Gastrocnemius medialis (tissue), 4 donors: ENCODE measurements around the gene NACAD.

Source experiments
- POLR2A ChIP-seq, 2 donors: fragments of 450-650 bp; IDR thresholded peaks; one replicate each; pipeline ENCODE4 v1.6.1; 2017; ENCODE audit warnings: antibody characterized with exemption in 2 of 2, mild to moderate bottlenecking in 2 of 2, moderate library complexity in 2 of 2
- TF ChIP-seq, protein P1 (sequence below), 5 experiments: fragments of 450-650 bp in 3 of 5; fragments of 200-600 bp in 2 of 5; sonication (generic) in 2 of 5; IDR thresholded peaks in 4 of 5; conservative IDR thresholded peaks in 1 of 5; 1 replicate in 4 of 5; 2 replicates in 1 of 5; pipeline ENCODE4 v1.5.1; 2016 to 2019; ENCODE audit warnings: antibody characterized with exemption in 5 of 5, mild to moderate bottlenecking in 3 of 5, moderate library complexity in 3 of 5

GRCh38 chr7:45089341-45089891 is 647 bp upstream of the NACAD start:
- TF ChIP-seq, protein P1, sequence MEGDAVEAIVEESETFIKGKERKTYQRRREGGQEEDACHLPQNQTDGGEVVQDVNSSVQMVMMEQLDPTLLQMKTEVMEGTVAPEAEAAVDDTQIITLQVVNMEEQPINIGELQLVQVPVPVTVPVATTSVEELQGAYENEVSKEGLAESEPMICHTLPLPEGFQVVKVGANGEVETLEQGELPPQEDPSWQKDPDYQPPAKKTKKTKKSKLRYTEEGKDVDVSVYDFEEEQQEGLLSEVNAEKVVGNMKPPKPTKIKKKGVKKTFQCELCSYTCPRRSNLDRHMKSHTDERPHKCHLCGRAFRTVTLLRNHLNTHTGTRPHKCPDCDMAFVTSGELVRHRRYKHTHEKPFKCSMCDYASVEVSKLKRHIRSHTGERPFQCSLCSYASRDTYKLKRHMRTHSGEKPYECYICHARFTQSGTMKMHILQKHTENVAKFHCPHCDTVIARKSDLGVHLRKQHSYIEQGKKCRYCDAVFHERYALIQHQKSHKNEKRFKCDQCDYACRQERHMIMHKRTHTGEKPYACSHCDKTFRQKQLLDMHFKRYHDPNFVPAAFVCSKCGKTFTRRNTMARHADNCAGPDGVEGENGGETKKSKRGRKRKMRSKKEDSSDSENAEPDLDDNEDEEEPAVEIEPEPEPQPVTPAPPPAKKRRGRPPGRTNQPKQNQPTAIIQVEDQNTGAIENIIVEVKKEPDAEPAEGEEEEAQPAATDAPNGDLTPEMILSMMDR (IDR thresholded peaks at IDR 0.05 in 4 of 5, conservative IDR thresholded peaks at IDR 0.05 in 1 of 5), result no peak
- no peak for TF ChIP-seq POLR2A (IDR thresholded peaks at IDR 0.05)
